Dermis blood vessel endothelial cell (primary cell): ENCODE data around the gene LMAN2L. TPM values are rescaled to one million over a fixed set of nuclear protein-coding genes. Genes with fewer than 3 reads are reported as not detected.
"Not testable (repeated sequence)": the region's sequence is repeated elsewhere in the genome, so short reads cannot be mapped to it uniquely, and the experiment has no call there.

ENCODE experiments used
- DNase-seq: peaks from one replicate; pipeline ENCODE4 v3.0.0; 2010
- total RNA-seq: library from RNA; depleted of rRNA; stranded (reverse); fragments of >200 nt; gene quantifications from 2 replicates; pipeline ENCODE4 v1.2.3, GENCODE V29; 2014

The LMAN2L gene
- total RNA-seq, 1 donor from 2014 or later = 24.2 TPM

DNA sequence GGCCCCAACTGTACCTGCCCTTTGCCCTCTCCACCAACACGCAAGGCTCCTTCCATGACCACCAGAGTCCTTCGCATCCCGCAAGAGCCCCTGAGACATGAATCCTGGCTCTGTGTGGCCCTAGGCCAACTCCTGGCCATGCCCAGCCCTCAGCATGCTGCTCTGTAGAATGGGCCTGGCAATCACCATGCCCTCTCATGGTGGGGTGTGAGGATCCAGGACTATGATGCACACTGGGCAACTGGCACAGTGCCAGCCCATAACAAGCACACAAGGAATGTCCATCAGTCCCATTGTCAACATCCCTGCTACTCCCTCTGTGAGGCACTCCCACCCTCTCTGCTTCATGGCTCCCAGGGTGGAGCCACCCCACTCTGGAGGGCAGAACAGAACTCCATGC, 52.6 kb downstream of the LMAN2L start:
- DNase-seq = no peak

DNA sequence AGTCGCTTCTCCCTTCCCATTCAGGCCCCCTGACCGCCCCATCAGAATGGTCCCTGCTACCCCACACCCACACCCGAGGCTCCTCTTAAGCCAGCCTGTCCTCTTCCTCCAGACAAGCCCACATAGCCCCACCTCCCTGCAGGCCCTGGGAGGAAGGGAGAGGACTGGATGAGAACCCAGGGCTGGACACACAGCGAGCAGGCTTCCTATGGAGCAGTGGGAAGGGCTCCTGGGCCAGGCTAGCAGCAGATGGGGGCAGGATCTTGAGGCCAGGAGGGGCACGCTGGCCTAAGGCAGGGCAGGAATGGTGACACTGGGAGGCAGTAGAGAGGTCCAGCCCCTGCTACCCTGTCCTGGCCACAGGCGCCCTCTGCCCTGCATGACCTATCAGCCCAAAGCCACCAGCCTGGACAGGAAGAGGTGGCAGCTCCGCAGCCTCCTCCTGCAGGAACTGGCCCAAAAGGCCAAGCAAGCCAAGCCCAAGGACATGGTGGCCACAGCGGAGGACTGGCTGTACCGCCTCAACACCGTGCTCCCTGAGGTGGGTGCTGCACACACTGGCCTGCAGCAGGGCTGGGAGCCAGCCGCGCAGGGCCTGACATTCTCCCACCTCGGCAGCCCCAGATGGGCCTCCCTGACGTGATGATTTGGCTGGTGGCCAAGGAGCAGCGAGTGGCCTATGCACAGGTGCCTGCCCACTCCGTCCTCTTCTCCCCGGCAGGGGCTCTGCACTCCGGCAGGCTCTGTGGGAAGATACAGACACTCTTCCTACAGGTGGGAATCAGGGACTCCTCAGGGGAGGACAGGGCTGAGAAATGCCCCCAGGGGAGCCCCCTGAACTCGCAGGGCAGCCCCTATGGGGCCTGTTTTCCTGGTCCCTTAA, 54.0 kb downstream of the LMAN2L start:
- DNase-seq = peak; percentile 24

GRCh38 chr2:96684883-96685576, 54.8 kb downstream of the LMAN2L start:
- peak; percentile 8 for DNase-seq

- no peak for DNase-seq
Observed at GRCh38 chr2:96683972-96684820, 55.7 kb downstream of the LMAN2L start.

DNA sequence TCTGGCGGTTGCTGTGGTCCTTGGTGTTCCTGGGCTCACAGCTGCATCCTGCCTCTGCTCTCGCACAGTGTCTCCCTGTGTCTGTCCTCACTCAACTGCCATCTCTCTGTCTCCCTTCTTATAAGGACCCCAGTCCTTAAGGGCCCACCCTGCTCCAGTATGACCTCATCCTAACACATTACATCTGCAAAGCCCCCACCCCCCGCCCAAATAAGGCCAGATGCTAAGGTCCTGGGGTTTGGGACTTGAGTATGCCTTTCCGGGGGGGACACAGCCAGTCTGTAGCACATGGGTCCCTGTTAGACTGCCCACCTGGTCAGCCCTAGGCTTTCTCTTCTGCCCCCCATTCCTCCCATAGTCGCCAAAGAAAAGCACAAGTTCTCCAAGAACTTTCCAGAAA, 56.6 kb downstream of the LMAN2L start:
- no peak for DNase-seq

- no peak for DNase-seq
Observed at GRCh38 chr2:96681540-96681939, 58.3 kb downstream of the LMAN2L start.

DNA sequence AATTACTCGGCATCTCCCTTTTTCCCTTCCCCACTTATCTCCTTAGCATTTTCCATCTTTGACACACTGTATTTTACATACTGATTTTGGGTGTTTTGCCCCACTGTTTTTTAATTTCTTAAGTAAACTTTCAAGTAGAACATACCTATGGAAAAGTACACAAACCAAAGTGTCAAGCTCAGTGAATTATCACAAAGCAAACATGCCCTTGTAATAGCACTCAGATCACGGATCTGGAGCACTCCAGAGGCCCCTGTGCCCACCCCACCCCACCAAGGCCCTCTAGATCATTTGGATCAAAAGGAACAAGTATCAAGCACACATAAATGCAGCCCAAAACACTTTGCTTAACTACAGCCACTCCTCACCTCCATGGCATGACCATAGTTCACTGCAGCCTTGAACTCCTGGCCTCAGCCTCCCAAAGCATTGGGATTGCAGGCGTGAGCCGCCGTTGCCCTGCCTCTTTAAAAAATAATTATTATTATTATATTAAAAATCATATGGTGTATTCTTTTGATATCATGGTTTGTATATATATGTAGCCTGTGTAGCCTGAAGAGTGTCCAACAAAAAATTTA, 59.2 kb downstream of the LMAN2L start:
- no peak for DNase-seq

DNA sequence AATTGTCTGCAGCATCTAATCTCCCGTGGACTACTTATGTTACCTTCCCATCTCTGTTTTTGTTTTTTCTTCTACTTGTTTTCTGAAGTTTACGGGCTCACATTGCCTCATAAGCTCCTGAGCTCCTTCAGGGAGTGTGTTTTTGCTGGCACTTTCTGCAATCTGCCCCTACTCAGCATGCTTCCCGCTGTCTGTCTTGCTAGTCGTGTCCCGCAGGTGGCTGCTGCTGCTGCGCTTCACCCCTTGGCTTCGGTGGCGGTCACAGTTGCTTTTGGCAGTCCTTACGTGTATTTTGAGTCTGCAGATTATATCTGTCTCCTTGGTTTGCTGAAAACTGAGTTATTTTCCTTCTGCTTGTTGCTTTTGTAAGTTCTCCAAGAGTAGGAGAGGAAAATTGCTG, 60.0 kb downstream of the LMAN2L start:
- no peak for DNase-seq

- DNase-seq = no peak
Observed at GRCh38 chr2:96669539-96670215, 70.2 kb downstream of the LMAN2L start.

DNA sequence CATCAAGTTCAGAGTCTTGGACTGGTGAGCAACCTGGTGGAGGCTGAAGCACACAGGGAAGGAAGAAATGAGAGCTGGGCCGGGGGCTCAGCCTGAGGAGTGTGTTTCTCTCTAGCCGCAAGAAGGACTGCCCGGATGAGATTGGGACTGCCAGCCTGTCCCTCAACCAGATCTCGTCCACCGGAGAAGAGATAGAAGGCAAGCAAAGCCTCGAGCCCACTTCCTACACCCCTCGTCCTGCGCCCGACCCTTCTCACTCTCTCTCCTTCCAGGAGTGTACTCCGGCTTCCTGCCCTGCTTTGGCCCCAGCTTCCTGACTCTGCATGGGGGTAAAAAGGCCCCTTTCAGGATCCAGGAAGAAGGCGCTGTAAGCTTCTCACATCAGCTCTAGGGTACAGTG, 71.1 kb downstream of the LMAN2L start:
- DNase-seq = no peak

- not testable (repeated sequence) for DNase-seq
Observed at GRCh38 chr2:96665717-96666116, 74.1 kb downstream of the LMAN2L start.

DNA sequence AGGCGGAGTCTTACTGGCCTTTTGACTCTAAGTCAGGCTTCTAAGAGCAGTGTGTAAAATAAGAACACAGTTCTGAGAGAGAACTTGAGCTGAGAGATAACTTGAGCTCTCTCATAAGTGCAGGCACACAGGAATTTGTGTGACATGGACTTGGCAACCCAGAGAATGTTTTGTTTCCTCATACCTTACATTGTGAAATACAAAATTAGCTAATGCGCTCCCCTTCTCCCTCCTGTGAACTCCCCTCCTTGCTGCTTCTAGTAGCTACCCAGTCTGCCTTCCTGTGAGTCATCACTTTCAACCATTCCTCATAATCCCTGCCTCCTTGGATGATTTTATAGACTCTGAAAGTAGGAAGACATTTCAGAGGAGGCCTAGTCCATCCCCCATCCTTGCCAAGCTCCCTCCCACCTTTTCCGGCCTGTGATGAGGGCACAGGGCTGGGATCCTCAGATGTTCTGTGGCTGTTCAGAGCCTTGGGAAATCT, 74.7 kb downstream of the LMAN2L start:
- peak; percentile 60 for DNase-seq

DNA sequence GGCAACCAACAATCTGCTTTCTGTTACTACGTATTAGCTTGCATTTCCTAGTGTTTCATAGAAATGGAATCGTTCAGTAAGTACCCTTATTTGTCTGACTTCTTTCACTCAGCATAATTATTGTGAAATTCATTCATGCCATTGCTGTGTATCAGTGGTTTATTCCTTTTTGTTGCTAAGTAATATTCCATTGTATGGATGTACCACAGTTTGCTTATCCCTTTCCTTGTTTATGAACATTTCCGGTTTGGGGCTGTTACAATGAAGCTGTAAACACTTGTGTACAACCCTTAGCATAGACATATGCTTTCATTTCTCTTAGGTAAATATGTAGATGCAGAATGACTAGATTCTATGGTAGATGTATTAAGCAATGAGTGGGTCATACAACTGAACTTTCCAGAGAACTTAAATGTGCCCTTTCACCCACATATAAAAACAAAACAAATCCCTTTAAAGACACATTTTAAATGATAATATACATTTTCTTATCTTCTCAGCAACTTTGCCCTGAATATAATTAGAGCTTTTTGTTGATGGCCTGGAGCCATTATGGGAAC, 75.4 kb downstream of the LMAN2L start:
- DNase-seq = no peak

DNA sequence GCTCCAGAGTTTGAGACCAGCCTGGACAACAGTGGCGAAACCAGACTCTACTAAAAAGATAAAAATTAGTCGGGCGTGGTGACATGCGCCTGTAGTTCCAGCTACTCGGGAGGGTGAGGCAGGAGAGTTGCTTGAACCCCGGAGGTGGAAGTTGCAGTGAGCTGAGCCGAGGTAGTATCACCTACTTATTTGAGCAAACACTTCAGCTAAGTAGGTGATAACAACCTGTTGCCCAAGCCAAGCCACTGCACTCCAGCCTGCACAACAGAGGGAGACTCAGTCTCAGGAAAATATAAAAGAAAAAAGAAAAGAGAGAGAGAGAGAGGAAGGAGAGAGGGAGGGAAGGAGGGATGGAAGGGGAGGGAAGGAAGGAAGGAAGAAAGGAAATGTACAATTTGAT, 76.0 kb downstream of the LMAN2L start:
- DNase-seq = no peak

GRCh38 chr2:96663177-96663576, 76.7 kb downstream of the LMAN2L start:
- DNase-seq = no peak

DNA sequence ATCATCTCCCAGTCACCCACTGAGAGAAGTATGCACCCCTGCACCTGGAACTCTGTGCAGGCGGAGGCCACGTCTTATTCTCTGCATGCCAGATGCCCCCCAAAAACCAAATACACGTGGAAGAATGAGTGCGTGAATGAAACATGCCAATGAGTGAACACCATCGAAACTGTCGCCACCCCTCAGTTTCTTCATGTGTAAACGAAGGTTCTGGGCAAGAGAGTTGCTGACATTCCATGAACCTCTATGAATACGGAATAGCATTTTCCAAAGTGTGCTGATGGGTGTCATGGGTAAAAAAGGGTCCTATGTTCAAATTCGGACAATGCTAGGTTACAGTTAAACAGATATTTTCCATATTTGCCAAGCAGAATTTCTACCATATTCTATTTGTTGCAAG, 77.5 kb downstream of the LMAN2L start:
- no peak for DNase-seq

DNA sequence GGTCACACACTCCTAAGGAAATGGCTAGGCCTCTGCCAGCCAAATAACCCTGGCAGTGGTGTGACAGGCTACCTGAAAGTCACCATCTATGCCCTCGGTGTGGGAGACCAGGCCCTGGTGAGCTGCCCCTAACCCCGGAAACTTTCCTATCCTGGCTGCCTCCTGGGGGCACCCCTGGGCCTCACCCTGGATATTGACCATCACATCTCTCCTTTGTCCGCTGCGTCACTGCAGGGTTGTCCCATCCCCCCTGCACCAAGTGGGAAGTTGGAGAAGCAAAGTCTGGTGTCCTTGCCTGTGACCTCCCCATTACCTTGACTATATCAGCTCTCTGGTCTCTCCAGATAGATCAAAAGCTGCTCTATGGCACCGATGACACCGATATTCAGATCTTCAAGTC, 78.5 kb downstream of the LMAN2L start:
- no peak for DNase-seq

- DNase-seq = no peak
Observed at GRCh38 chr2:96656540-96656939, 83.3 kb downstream of the LMAN2L start.
